HAP-1 (cell line): ENCODE measurements around the gene NDST4.

ENCODE experiments used
- DNase-seq, 2 experiments: peaks; one replicate each; pipeline ENCODE4 v3.0.0-alpha.2; 2016 to 2020; ENCODE audit warnings: low spot score in 2 of 2
- H3K27me3 ChIP-seq: fragments of 250-450 bp; sonication (Bioruptor Pico); 2 replicates; pipeline ENCODE4 v1.5.1; 2020; ENCODE audit warnings: low read depth, mild to moderate bottlenecking, moderate library complexity
- H3K36me3 ChIP-seq: fragments of 250-450 bp; sonication (Bioruptor Pico); replicated peaks from 2 replicates; pipeline ENCODE4 v1.5.1; 2020; ENCODE audit warnings: mild to moderate bottlenecking
- H3K4me1 ChIP-seq: fragments of 250-450 bp; sonication (Bioruptor Pico); 2 replicates; pipeline ENCODE4 v1.5.1; 2020; ENCODE audit warnings: mild to moderate bottlenecking
- H3K4me3 ChIP-seq: fragments of 250-450 bp; sonication (Bioruptor Pico); 2 replicates; pipeline ENCODE4 v1.5.1; 2020; ENCODE audit warnings: mild to moderate bottlenecking, moderate library complexity
- H3K9me3 ChIP-seq: fragments of 250-450 bp; sonication (Bioruptor Pico); 2 replicates; pipeline ENCODE4 v1.5.1; 2020; ENCODE audit warnings: mild to moderate bottlenecking, moderate library complexity
- in situ Hi-C: fragments of 300-500 bp; cut with MboI; formaldehyde crosslinking; loops from 3 replicates; pipeline ENCODE4 v1.14.3; 2020; ENCODE audit warnings: low sequenced_read_pairs, inconsistent platforms, mixed read lengths

Gene NDST4

DNA sequence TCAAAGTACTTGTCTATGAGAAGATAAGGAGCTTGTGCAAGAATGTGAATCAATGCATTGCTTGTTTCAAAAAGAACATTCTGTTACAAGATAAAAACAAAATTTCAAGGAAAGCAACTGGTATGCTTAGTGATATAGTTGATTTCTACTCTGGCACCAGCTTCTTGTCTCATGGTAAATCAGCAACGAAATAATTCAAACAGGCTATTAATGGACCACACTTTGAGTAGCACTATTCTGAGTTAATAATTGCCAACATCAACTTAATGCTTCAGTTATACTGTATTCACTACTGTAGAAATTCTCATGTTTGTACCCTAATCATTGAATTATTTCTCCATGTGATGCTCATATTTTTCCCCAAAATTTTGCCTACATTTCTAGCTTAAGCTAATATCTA lies 252.6 kb downstream of the NDST4 start:
- Histone ChIP-seq H3K9me3 (no peaks in the 10 kb centered on the region), H3K4me1 (no peaks in the 10 kb centered on the region), H3K27me3 (no peaks in the 10 kb centered on the region), H3K36me3 (no peaks in the 10 kb centered on the region), H3K4me3 (no peak overlapping the region)
- in situ Hi-C loops, result no loop called here
- DNase-seq, result no peak

DNA sequence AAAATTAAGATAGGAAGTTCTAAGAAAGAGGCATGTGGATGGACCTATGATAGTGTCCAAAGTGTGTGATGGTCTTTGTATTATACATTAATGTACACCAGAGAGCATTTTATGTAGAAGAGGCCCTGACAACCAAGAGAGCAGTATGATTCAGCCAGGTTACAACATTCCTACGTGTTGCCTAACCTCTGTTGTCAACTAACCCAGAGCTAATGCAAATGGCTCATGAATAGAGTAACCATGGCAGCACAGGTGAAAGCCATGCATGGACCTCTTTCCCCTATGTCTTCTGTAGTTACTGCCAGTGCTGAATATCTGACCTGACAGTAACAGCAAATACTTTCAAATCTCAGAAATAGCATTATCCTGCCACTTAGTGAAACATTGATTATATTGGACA lies 255.6 kb downstream of the NDST4 start:
- H3K27me3 ChIP-seq, result no peaks in the 10 kb centered on the region
- no peaks in the 10 kb centered on the region for H3K9me3 ChIP-seq
- H3K4me1 ChIP-seq, result no peaks in the 10 kb centered on the region
- H3K4me3 ChIP-seq, result no peak overlapping the region
- DNase-seq, result no peak
- no peaks in the 10 kb centered on the region for H3K36me3 ChIP-seq
- in situ Hi-C loops, result no loop called here

DNA sequence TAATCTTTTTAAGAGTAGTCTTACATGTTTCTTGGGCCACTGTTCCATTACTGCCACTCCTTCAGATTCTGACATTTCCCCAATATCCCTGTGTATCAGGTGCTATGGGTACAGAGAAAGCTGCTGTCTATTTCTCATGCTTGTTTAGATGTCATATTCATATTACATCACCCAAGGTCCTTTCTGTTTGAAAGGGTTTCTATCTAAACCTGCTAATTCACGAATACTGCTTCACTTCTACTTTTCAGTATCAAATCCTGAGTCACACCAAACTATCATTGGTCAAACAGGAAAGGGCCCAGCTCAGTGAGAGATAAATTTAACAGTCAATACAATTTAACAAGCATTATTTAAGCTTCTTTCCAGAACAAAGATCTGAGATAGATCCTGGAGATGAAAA lies 273.4 kb downstream of the NDST4 start:
- no peaks in the 10 kb centered on the region for H3K27me3 ChIP-seq
- in situ Hi-C loops, result no loop called here
- no peaks in the 10 kb centered on the region; the same call in 1 of the 2 replicates for H3K9me3 ChIP-seq
- H3K4me3 ChIP-seq, result no peak overlapping the region
- H3K4me1 ChIP-seq, result 0 out of 2 replicates have a peak, but pooled peaks cover 4% of the 10 kb centered on the region
- H3K36me3 ChIP-seq, result no peaks in the 10 kb centered on the region
- no peak for DNase-seq

DNA sequence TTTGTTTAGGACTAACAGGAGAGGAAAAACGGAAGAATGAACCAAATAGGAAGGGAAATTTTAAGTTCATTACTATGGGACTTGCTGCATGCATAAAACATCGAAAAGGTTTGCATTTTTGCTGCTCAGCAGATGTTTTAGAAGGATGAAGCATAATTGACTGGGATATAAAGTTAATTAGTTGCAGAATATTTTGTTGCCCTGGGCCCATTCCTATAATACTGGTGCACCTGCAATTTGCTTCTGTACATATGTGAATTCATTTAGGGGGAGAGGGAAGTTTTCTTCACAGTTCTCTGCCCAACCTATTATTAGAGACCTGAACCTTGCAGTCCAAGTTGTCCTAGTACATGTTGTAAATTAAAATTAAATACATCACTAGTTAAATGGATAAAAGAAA lies 282.8 kb downstream of the NDST4 start:
- Histone ChIP-seq H3K36me3 (no peaks in the 10 kb centered on the region), H3K9me3 (no peaks in the 10 kb centered on the region; the same call in 1 of the 2 replicates), H3K4me3 (no peak overlapping the region), H3K4me1 (no peaks in the 10 kb centered on the region), H3K27me3 (no peaks in the 10 kb centered on the region)
- no peak for DNase-seq
- in situ Hi-C loops, result no loop called here

DNA sequence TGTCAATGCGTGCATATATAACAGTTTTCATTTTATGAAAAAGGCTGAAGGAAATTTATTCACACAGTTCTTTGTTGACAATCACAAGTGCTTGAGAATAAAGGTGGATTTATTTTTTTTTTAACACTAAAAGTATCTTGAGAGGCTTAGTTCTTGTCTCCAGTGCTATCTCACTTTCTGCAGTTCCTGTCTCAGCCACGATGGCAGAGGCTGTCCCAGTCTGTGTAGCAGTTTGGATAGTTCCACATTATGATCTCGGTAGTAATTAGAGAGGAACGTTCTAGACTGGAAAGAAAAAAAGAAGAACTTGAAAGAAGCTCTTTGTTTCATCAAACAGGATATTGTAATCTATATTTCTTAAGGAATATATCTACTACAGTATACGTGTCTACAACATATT lies 285.8 kb downstream of the NDST4 start:
- in situ Hi-C loops, result no loop called here
- Histone ChIP-seq H3K9me3 (no peaks in the 10 kb centered on the region), H3K4me1 (no peaks in the 10 kb centered on the region), H3K4me3 (no peak overlapping the region), H3K27me3 (no peaks in the 10 kb centered on the region), H3K36me3 (no peaks in the 10 kb centered on the region)
- DNase-seq, result no peak

DNA sequence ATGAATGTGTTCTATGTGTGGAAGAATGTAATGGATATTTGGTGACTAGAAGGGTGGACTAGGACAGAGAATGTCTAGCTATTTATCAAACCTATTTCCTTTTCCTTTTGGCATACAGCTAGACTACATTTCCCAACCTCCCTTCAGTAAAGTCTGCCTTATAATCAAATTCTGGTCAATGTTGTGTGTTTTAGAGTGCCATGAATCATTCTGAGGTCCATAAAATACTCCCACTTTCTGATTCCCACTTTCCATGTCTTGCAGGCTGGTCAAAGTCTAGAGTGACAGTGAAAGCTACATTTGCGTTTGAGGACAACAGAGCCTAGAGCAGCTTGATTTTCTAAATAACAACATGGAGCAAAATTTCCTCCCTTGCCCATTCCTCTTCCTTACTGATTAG lies 297.7 kb downstream of the NDST4 start:
- H3K36me3 ChIP-seq, result no peaks in the 10 kb centered on the region
- H3K9me3 ChIP-seq, result no peaks in the 10 kb centered on the region
- H3K4me3 ChIP-seq, result no peak overlapping the region
- peaks cover 4% of the 10 kb centered on the region; the same call in 1 of the 2 replicates for H3K4me1 ChIP-seq
- no peaks in the 10 kb centered on the region for H3K27me3 ChIP-seq
- no peak for DNase-seq
- in situ Hi-C loops, result no loop called here

DNA sequence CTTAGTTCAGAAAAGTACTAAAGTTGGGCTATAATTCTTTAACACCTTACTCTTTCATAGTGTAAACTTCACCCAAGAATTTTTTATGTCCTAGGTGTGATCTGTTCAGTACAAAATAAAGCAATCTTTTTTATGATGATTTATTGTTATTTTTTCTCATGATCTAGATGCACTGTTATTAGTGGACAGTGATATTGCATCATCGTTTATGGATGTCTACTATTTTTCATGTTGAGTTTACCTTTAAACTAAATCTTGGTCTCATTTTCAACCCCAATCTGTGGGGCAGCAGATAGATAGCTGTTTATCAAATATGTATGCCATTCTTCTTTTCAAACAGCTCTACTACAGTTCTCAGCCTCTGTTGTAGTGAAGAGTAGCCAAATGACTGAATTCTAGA lies 299.5 kb downstream of the NDST4 start:
- no peak for DNase-seq
- in situ Hi-C loops, result no loop called here
- Histone ChIP-seq H3K36me3 (no peaks in the 10 kb centered on the region), H3K4me3 (no peak overlapping the region), H3K27me3 (no peaks in the 10 kb centered on the region), H3K9me3 (no peaks in the 10 kb centered on the region), H3K4me1 (peaks cover 4% of the 10 kb centered on the region; the same call in 1 of the 2 replicates)

DNA sequence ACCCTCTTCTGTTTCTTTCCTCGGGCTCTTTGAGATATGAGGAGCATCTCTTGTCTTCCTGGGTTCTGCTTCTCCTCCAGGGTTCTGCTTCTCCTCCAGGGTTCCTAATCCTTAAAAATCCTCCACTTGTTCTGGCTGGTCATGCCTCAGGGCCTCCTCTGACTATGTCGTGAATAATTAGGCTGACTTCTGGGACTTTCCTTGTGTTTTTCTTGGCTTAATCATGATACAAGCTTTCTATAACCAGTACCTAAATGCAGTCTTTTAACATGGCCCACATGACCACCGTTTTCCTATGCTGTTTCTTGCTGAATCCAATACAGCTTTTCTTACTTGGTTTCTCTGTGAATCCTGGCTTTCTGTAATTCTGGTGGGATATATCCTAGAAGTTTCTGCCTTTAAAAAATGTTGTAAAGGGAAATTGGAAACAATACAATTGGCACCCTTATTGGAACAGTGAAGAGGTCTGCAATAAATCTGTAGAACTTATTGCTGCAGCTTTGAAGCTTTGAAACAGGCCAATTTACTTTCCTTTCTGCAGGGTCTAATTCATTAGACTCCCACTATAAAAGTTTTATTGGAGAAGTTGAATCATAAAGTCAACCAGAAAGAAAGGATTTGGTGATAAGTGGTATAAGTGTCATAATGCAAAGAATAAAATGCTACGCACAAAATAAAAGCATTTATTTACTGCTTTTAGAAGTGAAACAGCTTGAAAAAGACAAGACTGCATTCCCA lies 301.7 kb downstream of the NDST4 start:
- in situ Hi-C loops, result no loop called here
- no peaks in the 10 kb centered on the region for H3K36me3 ChIP-seq
- no peaks in the 10 kb centered on the region for H3K27me3 ChIP-seq
- DNase-seq, result peak in 1 of 2 experiments; percentile 32
- peaks cover 4% of the 10 kb centered on the region; the same call in 1 of the 2 replicates for H3K4me1 ChIP-seq
- H3K9me3 ChIP-seq, result no peaks in the 10 kb centered on the region
- no peak overlapping the region for H3K4me3 ChIP-seq

DNA sequence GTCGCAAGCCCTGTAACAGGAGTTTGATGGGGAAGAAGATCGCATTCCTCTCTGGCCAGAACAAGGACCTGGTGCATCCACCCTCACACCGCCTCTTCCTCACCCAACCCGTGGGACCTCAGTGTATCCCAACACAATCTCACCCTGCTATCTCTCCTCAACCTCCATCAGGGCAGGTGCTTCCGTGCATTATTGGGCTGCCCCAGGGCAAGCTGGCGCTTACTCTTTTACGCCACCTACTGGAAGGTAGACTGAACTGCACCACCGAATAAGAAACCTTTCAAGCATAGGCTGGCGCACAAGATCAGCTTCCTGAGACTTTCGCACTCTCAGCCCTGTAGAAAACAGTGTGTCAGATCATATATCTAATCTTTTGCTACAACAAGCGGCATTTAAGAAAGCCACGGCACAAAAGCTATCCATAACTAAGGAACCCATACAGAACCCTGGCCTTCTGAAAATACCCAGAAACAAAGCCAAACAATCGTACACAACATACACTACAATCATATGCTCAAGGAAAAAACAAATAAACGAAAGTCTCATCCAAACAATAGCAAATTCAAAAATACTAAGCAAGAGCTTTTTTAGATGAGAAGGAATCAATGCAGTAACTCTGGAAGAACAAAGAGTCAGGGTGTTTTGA lies 305.5 kb downstream of the NDST4 start:
- Histone ChIP-seq H3K9me3 (no peaks in the 10 kb centered on the region), H3K27me3 (no peaks in the 10 kb centered on the region), H3K36me3 (no peaks in the 10 kb centered on the region), H3K4me1 (peaks cover 4% of the 10 kb centered on the region; the same call in 1 of the 2 replicates), H3K4me3 (no peak overlapping the region)
- DNase-seq, result peak; percentile 52 to 60
- in situ Hi-C loops, result no loop called here

DNA sequence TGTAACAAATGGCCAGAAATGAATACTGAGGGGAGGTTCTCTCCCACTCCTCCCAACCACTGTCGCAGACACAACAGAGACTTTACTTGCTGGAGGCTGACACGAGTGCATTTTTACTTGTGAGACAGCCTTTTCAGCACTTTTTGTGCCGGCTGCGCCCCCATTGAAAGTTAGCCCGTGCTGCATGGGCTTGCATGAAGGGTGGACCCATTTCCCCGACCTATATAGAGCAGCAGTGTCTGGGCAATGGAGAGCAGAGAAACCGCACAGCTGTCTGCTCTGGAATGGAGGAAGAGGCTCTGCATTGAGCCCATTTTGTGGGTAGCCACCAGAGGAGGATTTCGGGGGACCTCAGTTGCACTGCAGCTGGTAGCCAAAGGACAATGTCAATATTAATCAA lies 306.1 kb downstream of the NDST4 start:
- DNase-seq, result no peak
- H3K9me3 ChIP-seq, result no peaks in the 10 kb centered on the region
- peaks cover 4% of the 10 kb centered on the region; the same call in 1 of the 2 replicates for H3K4me1 ChIP-seq
- H3K36me3 ChIP-seq, result no peaks in the 10 kb centered on the region
- in situ Hi-C loops, result no loop called here
- no peak overlapping the region for H3K4me3 ChIP-seq
- no peaks in the 10 kb centered on the region for H3K27me3 ChIP-seq

DNA sequence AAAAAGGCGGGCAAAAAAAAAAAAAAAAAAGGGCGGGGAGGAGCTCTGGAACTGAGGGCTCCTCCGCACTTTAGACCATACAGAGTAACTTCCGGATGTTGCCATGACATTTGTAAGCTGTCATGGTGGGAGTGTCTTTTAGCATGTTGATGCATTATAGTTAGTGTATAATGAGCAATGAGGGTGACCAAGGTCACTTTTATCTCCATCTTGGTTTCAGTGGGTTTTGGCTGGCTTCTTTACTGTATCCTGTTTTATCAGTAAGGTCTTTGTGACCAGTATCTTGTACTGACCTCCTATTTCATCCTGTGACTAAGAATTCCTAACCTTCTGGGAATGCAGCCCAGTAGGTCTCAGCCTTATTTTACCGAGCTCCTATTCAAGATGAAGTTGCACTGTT lies 321.4 kb downstream of the NDST4 start:
- DNase-seq, result no peak
- in situ Hi-C loops, result no loop called here
- Histone ChIP-seq H3K36me3 (no peaks in the 10 kb centered on the region), H3K4me1 (no peaks in the 10 kb centered on the region), H3K4me3 (no peak overlapping the region), H3K27me3 (no peaks in the 10 kb centered on the region), H3K9me3 (no peaks in the 10 kb centered on the region)

DNA sequence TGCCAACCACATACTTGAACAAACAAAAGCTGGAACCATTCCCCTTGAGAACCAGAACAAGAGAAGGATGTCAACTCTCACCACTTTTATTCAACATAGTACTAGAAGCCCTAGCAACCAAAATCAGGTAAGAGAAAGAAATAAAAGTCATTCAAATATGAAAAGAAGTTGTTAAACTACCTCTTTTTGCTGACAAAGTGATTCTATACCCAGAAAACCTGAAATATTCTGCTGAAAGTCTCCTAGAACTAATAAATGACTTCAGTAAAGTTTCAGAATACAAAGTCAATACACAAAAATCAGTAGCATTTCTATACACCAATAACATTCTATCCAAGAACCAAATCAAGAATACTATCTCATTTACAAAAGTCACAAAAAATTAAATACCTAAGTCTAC lies 327.9 kb downstream of the NDST4 start:
- H3K4me3 ChIP-seq, result no peak overlapping the region
- H3K27me3 ChIP-seq, result no peaks in the 10 kb centered on the region
- H3K36me3 ChIP-seq, result no peaks in the 10 kb centered on the region
- in situ Hi-C loops, result no loop called here
- DNase-seq, result peak in 1 of 2 experiments; percentile 43
- H3K4me1 ChIP-seq, result peaks cover 17% of the 10 kb centered on the region
- H3K9me3 ChIP-seq, result no peaks in the 10 kb centered on the region

DNA sequence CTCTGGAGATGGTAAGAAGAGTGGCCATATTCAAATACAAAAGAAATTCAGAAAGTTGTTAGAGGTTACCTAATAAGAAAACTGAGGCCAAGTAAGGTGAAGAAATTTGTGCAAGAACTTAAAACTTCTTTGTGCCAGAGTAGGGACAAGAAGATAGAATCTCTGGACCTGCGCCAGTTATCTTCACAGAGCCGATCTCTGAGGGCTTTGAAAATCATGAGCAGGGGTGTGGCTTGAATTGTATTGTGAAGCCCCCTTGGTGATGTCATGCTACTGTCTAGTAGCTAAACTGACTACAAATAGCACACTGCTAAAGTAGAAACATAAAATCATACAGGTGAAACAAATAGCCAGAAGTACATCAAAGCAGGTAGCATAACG lies 330.2 kb downstream of the NDST4 start:
- Histone ChIP-seq H3K9me3 (no peaks in the 10 kb centered on the region), H3K36me3 (no peaks in the 10 kb centered on the region), H3K4me3 (no peak overlapping the region), H3K27me3 (no peaks in the 10 kb centered on the region), H3K4me1 (peaks cover 17% of the 10 kb centered on the region)
- peak; percentile 36 to 54 for DNase-seq
- in situ Hi-C loops, result no loop called here

DNA sequence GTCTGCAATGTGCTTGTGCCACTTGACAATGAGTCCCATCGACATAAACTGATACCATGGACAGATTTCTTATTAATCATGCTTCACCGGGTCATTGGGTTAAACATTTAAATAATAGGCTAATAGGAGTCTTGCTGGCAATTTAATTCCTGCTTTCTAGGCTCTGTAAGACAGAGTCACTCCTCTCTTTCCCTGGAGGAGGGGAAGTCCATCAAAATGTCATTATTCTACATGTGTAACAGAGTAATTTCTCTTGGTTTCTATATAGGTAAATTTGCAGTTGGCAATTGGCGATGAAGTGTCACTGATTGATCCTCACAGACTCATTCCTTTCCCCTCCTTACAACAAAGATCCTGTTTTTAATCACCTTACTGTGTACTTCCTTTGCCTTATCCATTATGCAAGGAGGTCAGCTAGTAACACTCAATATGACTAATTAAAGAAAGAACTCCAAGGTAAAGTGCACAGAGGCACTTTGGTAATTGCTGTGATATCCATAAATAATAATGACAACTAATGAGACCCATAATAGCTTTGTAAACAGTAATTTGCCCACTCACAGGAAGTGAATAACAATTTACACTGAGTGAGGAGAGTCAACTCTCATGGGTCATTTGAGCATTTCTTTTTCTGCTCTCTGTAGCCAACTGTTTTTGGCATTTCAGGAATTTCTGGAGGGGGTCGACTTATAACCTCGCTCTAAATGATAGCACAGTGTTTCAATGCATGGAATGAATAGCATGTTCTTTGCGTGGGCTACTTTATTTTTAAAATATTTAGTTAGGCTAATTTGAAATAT lies 330.8 kb downstream of the NDST4 start:
- Histone ChIP-seq H3K4me3 (no peak overlapping the region), H3K36me3 (no peaks in the 10 kb centered on the region), H3K27me3 (no peaks in the 10 kb centered on the region), H3K4me1 (peaks cover 17% of the 10 kb centered on the region), H3K9me3 (no peaks in the 10 kb centered on the region)
- in situ Hi-C loops, result no loop called here
- no peak for DNase-seq
